Kidney (tissue), 14 donors: Measurements from ENCODE around the gene LIPC. TPM values are rescaled to one million over a fixed set of nuclear protein-coding genes. Genes with fewer than 3 reads are reported as not detected.

Experiments used
- DNase-seq, 5 donors: peaks; one replicate each; pipeline ENCODE4 v3.0.0-alpha.2; 2013 to 2020
- FAIRE-seq: peaks from 2 replicates; lab custom pipeline; 2012; peaks lifted over from hg19 to GRCh38; lab: Jason Lieb, UNC
- H3K27ac ChIP-seq, 2 donors: one replicate each; pipeline ENCODE4 v1.7.0; 2013; ENCODE audit warnings: low read depth in 2 of 2, low read length in 2 of 2, inconsistent platforms in 1 of 2
- H3K27me3 ChIP-seq: one replicate; pipeline ENCODE4 v1.7.1; 2013; ENCODE audit warnings: low read length, inconsistent platforms; ENCODE audit not compliant: control insufficient read depth, insufficient read depth
- H3K36me3 ChIP-seq, 3 donors: one replicate each; pipeline versions ENCODE4 v1.7.0 to v1.7.1; 2013; ENCODE audit warnings: low read length in 3 of 3, control low read depth in 1 of 3, inconsistent platforms in 1 of 3; ENCODE audit not compliant: insufficient read depth in 3 of 3, control insufficient read depth in 2 of 3
- H3K4me1 ChIP-seq, 3 donors: one replicate each; pipeline versions ENCODE4 v1.7.0 to v1.7.1; 2013; ENCODE audit warnings: low read length in 3 of 3, inconsistent platforms in 1 of 3, low read depth in 1 of 3; ENCODE audit not compliant: control insufficient read depth in 2 of 3, insufficient read depth in 2 of 3
- H3K4me3 ChIP-seq, 3 donors: one replicate each; pipeline versions ENCODE4 v1.7.0 to v1.8.1; 2013; ENCODE audit warnings: low read length in 3 of 3, control low read depth in 1 of 3, inconsistent platforms in 1 of 3
- H3K9ac ChIP-seq, 3 donors: one replicate each; pipeline versions ENCODE4 v1.7.0 to v1.7.1; 2013; ENCODE audit warnings: low read length in 3 of 3, control low read depth in 1 of 3, inconsistent platforms in 1 of 3
- H3K9me3 ChIP-seq, 3 donors: one replicate each; pipeline versions ENCODE4 v1.7.0 to v1.7.1; 2013; ENCODE audit warnings: low read length in 3 of 3, control low read depth in 1 of 3, inconsistent platforms in 1 of 3; ENCODE audit not compliant: control insufficient read depth in 2 of 3, insufficient read depth in 1 of 3
- CTCF ChIP-seq: IDR thresholded peaks from 3 replicates; pipeline ENCODE4 v1.5.1; 2012; ENCODE audit warnings: mild to moderate bottlenecking, moderate library complexity, borderline replicate concordance; ENCODE audit not compliant: insufficient read depth; ENCODE audit errors: extremely low read depth
- intact Hi-C: fragments of 100-400 bp; cut with DNase I; formaldehyde crosslinking; loops from one replicate; pipeline ENCODE4 v1.11.1; 2022
- polyA plus RNA-seq: library from polyadenylated mRNA; stranded (reverse); fragments of 350-450 nt; fragmentation: Illumina TruSeq; extraction: RNeasy Lipid Tissue Mini Kit (QIAGEN cat#74804); gene quantifications from one replicate; pipeline ENCODE4 v1.2.3, GENCODE V29; 2014; ENCODE audit warnings: low read depth, low replicate concordance; ENCODE audit not compliant: insufficient read depth
- total RNA-seq: library from RNA; stranded (reverse); fragmentation: NEBNext Ultra II Directional; extraction: Animal tissue kit (Norgen Biotek cat#: 25700); gene quantifications from one replicate; pipeline ENCODE4 v1.2.1, GENCODE V29; 2021
- donor health status: control.
- donor health status: control.
- donor health status: control.
- donor health status: control.
- donor health status: control.
- donor health status: DM: yes; HTN: yes; CAD: no.
- donor health status: Normal renal cell carcinoma (clear cell type).

The LIPC gene
- total and polyA plus RNA-seq, 2 donors from 2014 or later: 9.9 to 21.6 TPM

- DNase-seq (peak in 1 of 5 donors; percentile 22), FAIRE-seq (no peak)
- Histone ChIP-seq H3K36me3 (no peaks in the 10 kb centered on the region), H3K9me3 (no peaks in the 10 kb centered on the region), H3K27me3 (no peaks in the 10 kb centered on the region), H3K4me3 (no peak overlapping the region), H3K27ac (no peak overlapping the region), H3K9ac (no peak overlapping the region), H3K4me1 (peaks cover 0 to 14% (median 8%) of the 10 kb centered on the region in 3 donors)
- intact Hi-C loops: no loop called here
- no peak for TF ChIP-seq CTCF
These were observed 112.0 kb downstream of the LIPC start for GRCh38 chr15:58543664-58544335.

- H3K27ac ChIP-seq: no peak overlapping the region
- H3K36me3 ChIP-seq: no peaks in the 10 kb centered on the region
- FAIRE-seq: no peak
These were observed 113.0 kb downstream of the LIPC start for GRCh38 chr15:58544756-58545155.

GRCh38 chr15:58545307-58546065, 113.7 kb downstream of the LIPC start:
- intact Hi-C loops: no loop called here
- Histone ChIP-seq H3K27ac (no peak overlapping the region), H3K4me3 (no peak overlapping the region), H3K27me3 (no peaks in the 10 kb centered on the region), H3K9me3 (no peaks in the 10 kb centered on the region), H3K4me1 (peaks cover 0 to 14% (median 8%) of the 10 kb centered on the region in 3 donors), H3K9ac (no peak overlapping the region), H3K36me3 (no peaks in the 10 kb centered on the region)
- DNase-seq (peak in 1 of 5 donors; percentile 8), FAIRE-seq (no peak)
- no peak for TF ChIP-seq CTCF

More at GRCh38 chr15:58544756-58545155, 113.0 kb downstream of the LIPC start:
- H3K9ac ChIP-seq: no peak overlapping the region
- intact Hi-C loops: no loop called here
- H3K4me3 ChIP-seq: no peak overlapping the region
- H3K27me3 ChIP-seq: no peaks in the 10 kb centered on the region
- TF ChIP-seq CTCF: no peak
- peak in 1 of 5 donors; percentile 16 for DNase-seq
- H3K9me3 ChIP-seq: no peaks in the 10 kb centered on the region
- peaks cover 0 to 14% (median 8%) of the 10 kb centered on the region in 3 donors for H3K4me1 ChIP-seq
